Heart left ventricle (tissue), 16 donors: ENCODE data around the gene SLCO3A1. TPM values are rescaled to one million over a fixed set of nuclear protein-coding genes. Genes with fewer than 3 reads are reported as not detected.

Experiments used
- ATAC-seq, 4 donors: fragments of 200-7000 bp; cut with Tn5 transposase; one replicate each; pipeline ENCODE4 v1.9.1; 2020 to 2022; ENCODE audit warnings: moderate library complexity in 4 of 4, mild to moderate bottlenecking in 3 of 4, moderate number of reproducible peaks in 1 of 4
- DNase-seq, 5 donors: peaks; one replicate each; pipeline ENCODE4 v3.0.0-alpha.2; 2020
- H3K27ac ChIP-seq, 12 donors: fragments of 200-600 bp; sonication (generic) in 4 of 12; one replicate each; pipeline versions ENCODE4 v1.5.0 to v1.8.0; 2016 to 2022; ENCODE audit warnings: mild to moderate bottlenecking in 2 of 12
- H3K27me3 ChIP-seq, 9 donors: fragments of 200-600 bp; sonication (generic) in 2 of 9; one replicate each; pipeline versions ENCODE4 v1.5.1 to v1.8.0; 2016 to 2022; ENCODE audit warnings: mild to moderate bottlenecking in 3 of 9
- H3K36me3 ChIP-seq, 9 donors: fragments of 200-600 bp; sonication (generic) in 2 of 9; one replicate each; pipeline versions ENCODE4 v1.5.0 to v1.8.0; 2018 to 2022; ENCODE audit warnings: mild to moderate bottlenecking in 2 of 9
- H3K4me1 ChIP-seq, 12 donors: fragments of 200-600 bp; sonication (generic) in 4 of 12; one replicate each; pipeline versions ENCODE4 v1.5.0 to v1.8.0; 2016 to 2022; ENCODE audit warnings: mild to moderate bottlenecking in 3 of 12
- H3K4me3 ChIP-seq, 12 donors: fragments of 200-600 bp; sonication (generic) in 4 of 12; one replicate each; pipeline versions ENCODE4 v1.5.0 to v1.8.0; 2017 to 2022; ENCODE audit warnings: mild to moderate bottlenecking in 9 of 12, moderate library complexity in 4 of 12
- H3K9me3 ChIP-seq, 12 donors: fragments of 200-600 bp; sonication (generic) in 4 of 12; one replicate each; pipeline versions ENCODE4 v1.5.0 to v1.8.0; 2016 to 2022; ENCODE audit warnings: mild to moderate bottlenecking in 1 of 12
- CTCF ChIP-seq, 12 donors: fragments of 200-600 bp; sonication (generic) in 4 of 12; IDR thresholded peaks; one replicate each; pipeline versions ENCODE4 v1.5.0 to v1.8.0; 2018 to 2022; ENCODE audit warnings: antibody characterized with exemption in 12 of 12, mild to moderate bottlenecking in 5 of 12
- POLR2A ChIP-seq, 2 donors: fragments of 450-650 bp; IDR thresholded peaks; one replicate each; pipeline ENCODE4 v1.6.1; 2017; ENCODE audit warnings: antibody characterized with exemption in 2 of 2, mild to moderate bottlenecking in 2 of 2, moderate library complexity in 2 of 2
- WGBS, 4 donors: extraction: QIAGEN DNeasy Blood & Tissue Kit in 2 of 4; methylation state at CpG; one replicate each; pipeline versions ENCODE4 v1.1.5 to v1.1.7; 2013 to 2018; 5-methylcytosine and 5-hydroxymethylcytosine counted together
- intact Hi-C, 10 donors: fragments of 100-400 bp; cut with DNase I; formaldehyde crosslinking; loops; one replicate each; pipeline versions ENCODE4 v1.11.1 to v1.14.2; 2022
- polyA plus RNA-seq, 2 donors: library from polyadenylated mRNA; stranded (reverse); fragments of 200-250 nt; gene quantifications; one replicate each; pipeline ENCODE4 v1.2.3, GENCODE V29; 2013
- total RNA-seq, 9 donors: library from RNA; depleted of rRNA in 2 of 9; stranded (reverse); fragments of >200 nt in 2 of 9; fragmentation: NEBNext Ultra II Directional in 3 of 9; extraction: Animal tissue kit (Norgen Biotek cat#: 25700) in 3 of 9; gene quantifications; one replicate each; pipeline versions ENCODE4 v1.1.0 to v1.2.4, GENCODE V29; 2016 to 2023
- donor health status: ischemic (EF 13 %, LVEDD 7.1; RV severe dilation, severe dysfunction).
- donor health status: healthy with polysubstance abuse.
- donor health status: DM: no; HTN: yes; CAD: no.
- donor health status: DM: no; HTN: no; CAD: no.
- donor health status: ischemic (EF 25% LVEDD 6.9; RV normal size, moderate dysfunction).
- donor health status: ischemic (EF 25% LVEDD 5.7; RV mildly dilated, moderate dysfunction).
- donor health status: healthy.
- donor health status: DM: yes; HTN: yes; CAD: no.
- donor health status: ischemic (EF 35%, LVEDD 5.7; RV mildly dilated, moderate dysfunction).
- donor health status: nonischemic (EF 11% LVEDD 7.7; RV severe dilation, severe dysfunction).
- donor health status: DM: yes; HTN: yes; CAD: no.
- donor health status: PGD.
- donor health status: ischemic (EF 29% LVEDD 5.4; RV normal size, mild dysfunction).
- donor health status: nonischemic (EF 23%, LVEDD 6.1; RV moderate dilation, normal function).

SLCO3A1 gene
- total and polyA plus RNA-seq, 11 donors = 26.3 to 64.2 (median 50.2) TPM

- Histone ChIP-seq H3K9me3 (no peaks in the 10 kb centered on the region), H3K4me1 (peaks cover 3 to 63% (median 31%) of the 10 kb centered on the region in 12 donors), H3K27me3 (no peaks in the 10 kb centered on the region), H3K4me3 (no peak overlapping the region), H3K27ac (peak overlapping the region in 2 of 12 donors; percentile 22 to 46), H3K36me3 (peaks cover 0 to 20% (median 12%) of the 10 kb centered on the region in 9 donors)
- no peak for TF ChIP-seq POLR2A (IDR thresholded peaks at IDR 0.05)
- TF ChIP-seq CTCF (IDR thresholded peaks at IDR 0.05) = no peak
- peak in 2 of 4 donors; percentile 25 to 35 for ATAC-seq
- intact Hi-C loops = no loop called here
- no peak for DNase-seq
- WGBS, 4 donors = 48 to 62% (median 55%) methylated on average over 6 of the region's 6 CpGs
Observed at GRCh38 chr15:91913560-91913959, 60.1 kb downstream of the SLCO3A1 start.

GRCh38 chr15:91915576-91915975 is 62.1 kb downstream of the SLCO3A1 start:
- Histone ChIP-seq H3K27me3 (no peaks in the 10 kb centered on the region), H3K4me1 (peaks cover 6 to 74% (median 48%) of the 10 kb centered on the region in 12 donors), H3K4me3 (no peak overlapping the region), H3K9me3 (no peaks in the 10 kb centered on the region), H3K27ac (no peak overlapping the region), H3K36me3 (peaks cover 0 to 20% (median 12%) of the 10 kb centered on the region in 9 donors)
- TF ChIP-seq CTCF (IDR thresholded peaks at IDR 0.05) = no peak
- intact Hi-C loops = loop anchor here in 1 of 10 donors (5.0 kb wide), 1 partner anchor 38 kb away; no protein-coding TSS in a partner anchor
- WGBS, 4 donors = 78 to 85% (median 81%) methylated on average over 10 of the region's 10 CpGs
- no peak for ATAC-seq
- DNase-seq = no peak

GRCh38 chr15:91916051-91916450 is 62.5 kb downstream of the SLCO3A1 start:
- no peak for ATAC-seq
- Histone ChIP-seq H3K27ac (no peak overlapping the region), H3K27me3 (no peaks in the 10 kb centered on the region), H3K36me3 (peaks cover 0 to 20% (median 12%) of the 10 kb centered on the region in 9 donors), H3K4me1 (peaks cover 6 to 79% (median 52%) of the 10 kb centered on the region in 12 donors), H3K4me3 (no peak overlapping the region), H3K9me3 (no peaks in the 10 kb centered on the region)
- TF ChIP-seq POLR2A (IDR thresholded peaks at IDR 0.05) (no peak), CTCF (IDR thresholded peaks at IDR 0.05) (no peak)
- intact Hi-C loops = loop anchor here in 1 of 10 donors (5.0 kb wide), 1 partner anchor 39 kb away; no protein-coding TSS in a partner anchor
- 96 to 99% (median 98%) methylated on average over 45 to 48 of the region's 48 CpGs for WGBS, 4 donors
- DNase-seq = no peak

GRCh38 chr15:91917686-91918360 is 64.3 kb downstream of the SLCO3A1 start:
- H3K9me3 ChIP-seq = no peaks in the 10 kb centered on the region
- H3K4me3 ChIP-seq = no peak overlapping the region
- no peak for TF ChIP-seq CTCF (IDR thresholded peaks at IDR 0.05)
- no peak for TF ChIP-seq POLR2A (IDR thresholded peaks at IDR 0.05)
- WGBS, 4 donors = 70 to 89% (median 76%) methylated on average over 4 of the region's 4 CpGs
- intact Hi-C loops = loop anchor here in 1 of 10 donors (2.0 to 5.0 kb wide), 2 partner anchors 19 to 41 kb away; no protein-coding TSS in a partner anchor
- H3K36me3 ChIP-seq = peaks cover 0 to 20% (median 12%) of the 10 kb centered on the region in 9 donors
- DNase-seq = no peak
- peak overlapping the region in 7 of 12 donors; percentile 9 to 85 (median 55) for H3K27ac ChIP-seq
- ATAC-seq = no peak
- peaks cover 10 to 79% (median 61%) of the 10 kb centered on the region in 12 donors for H3K4me1 ChIP-seq
- H3K27me3 ChIP-seq = no peaks in the 10 kb centered on the region
